Amygdala (tissue), 56 donors: ENCODE data around the gene MFGE8.
"Not testable (repeated sequence)": the region's sequence is repeated elsewhere in the genome, so short reads cannot be mapped to it uniquely, and the experiment has no call there.

Experiments used
- DNase-seq, 56 donors: peaks; one replicate each; lab custom pipeline; 2025; lab: John Stamatoyannopoulos, UW

MFGE8 gene

GRCh38 chr15:88920892-88921435 is 7.8 kb upstream of the MFGE8 start:
- not testable (repeated sequence) for DNase-seq

- DNase-seq: no peak
Measured at GRCh38 chr15:88920186-88920891, 7.2 kb upstream of the MFGE8 start.

- DNase-seq: peak in 2 of 56 donors; percentile 10 to 14
Measured at GRCh38 chr15:88918738-88919137, 5.6 kb upstream of the MFGE8 start.

- DNase-seq: no peak
Measured at GRCh38 chr15:88917760-88918159, 4.6 kb upstream of the MFGE8 start.

GRCh38 chr15:88915354-88915753 is 2.2 kb upstream of the MFGE8 start:
- DNase-seq: no peak

GRCh38 chr15:88913850-88914169 is 631 bp upstream of the MFGE8 start:
- DNase-seq: no peak

- DNase-seq: peak in 2 of 56 donors; percentile 16 to 21
Measured at GRCh38 chr15:88912500-88912921, 668 bp downstream of the MFGE8 start.

GRCh38 chr15:88911766-88912118 is 1.4 kb downstream of the MFGE8 start:
- DNase-seq: no peak

- no peak for DNase-seq
Measured at GRCh38 chr15:88909956-88910831, 3.0 kb downstream of the MFGE8 start.

GRCh38 chr15:88908697-88909621 is 4.2 kb downstream of the MFGE8 start:
- no peak for DNase-seq

GRCh38 chr15:88908123-88908522 is 5.1 kb downstream of the MFGE8 start:
- DNase-seq: no peak

- no peak for DNase-seq
Measured at GRCh38 chr15:88907111-88907510, 6.1 kb downstream of the MFGE8 start.

- DNase-seq: no peak
Measured at GRCh38 chr15:88906551-88906950, 6.6 kb downstream of the MFGE8 start.

- DNase-seq: no peak
Measured at GRCh38 chr15:88906130-88906529, 7.0 kb downstream of the MFGE8 start.

GRCh38 chr15:88905576-88905975 is 7.6 kb downstream of the MFGE8 start:
- no peak for DNase-seq

GRCh38 chr15:88904624-88905327 is 8.4 kb downstream of the MFGE8 start:
- DNase-seq: peak in 53 of 56 donors; percentile 11 to 89 (median 62)

GRCh38 chr15:88904257-88904623 is 8.9 kb downstream of the MFGE8 start:
- no peak for DNase-seq

- no peak for DNase-seq
Measured at GRCh38 chr15:88902846-88903245, 10.3 kb downstream of the MFGE8 start.

GRCh38 chr15:88902221-88902835 is 10.9 kb downstream of the MFGE8 start:
- DNase-seq: no peak
